ENCODE results near the gene GCNT3.

GCNT3 gene

DNA sequence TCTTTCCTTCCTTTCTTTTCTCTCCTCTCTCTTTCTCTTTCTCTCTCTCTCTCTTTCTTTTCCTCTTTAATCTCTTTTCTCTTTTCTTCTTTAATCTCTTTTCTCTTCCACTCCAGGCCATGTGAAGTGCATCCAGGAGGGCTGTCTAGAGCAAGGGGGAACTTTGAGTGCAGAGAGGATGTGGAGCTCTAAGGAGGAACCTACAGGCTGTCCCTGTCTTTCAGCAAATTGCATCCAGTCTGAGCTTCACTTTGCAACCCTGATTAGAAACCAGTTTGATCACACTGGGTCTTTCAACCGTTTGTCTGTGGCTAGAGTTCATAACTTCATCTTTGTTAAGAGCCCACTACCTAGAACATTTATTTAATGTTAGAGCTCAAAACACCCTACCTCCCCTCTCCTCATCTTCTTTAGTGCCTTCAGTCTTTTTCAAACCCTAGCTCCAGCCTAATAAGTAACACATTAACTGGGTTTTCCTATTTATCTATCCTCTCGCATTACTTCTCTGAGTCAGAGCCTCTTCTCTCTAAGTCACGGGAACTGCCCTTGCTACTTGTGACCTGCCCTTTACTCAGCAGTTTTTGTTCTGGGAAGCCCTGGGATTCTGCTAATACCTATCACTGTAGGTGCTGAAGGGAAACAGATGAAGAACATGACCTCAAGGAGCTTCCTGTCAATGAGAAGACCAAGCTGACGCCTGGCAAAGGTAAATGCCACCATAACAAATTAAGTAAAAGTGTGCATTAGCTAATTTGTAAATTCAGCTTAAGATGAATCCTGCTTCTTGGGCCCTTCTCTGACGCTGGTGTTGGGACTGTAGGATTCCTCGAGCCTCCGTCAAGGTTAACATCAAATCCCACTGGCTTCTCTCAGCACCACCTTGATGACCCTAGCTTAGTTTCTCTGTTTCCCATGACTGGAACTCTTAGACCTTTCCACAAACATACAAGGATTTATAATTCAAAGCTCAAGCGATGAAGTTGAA, at the start of gene GCNT3:
GCNT3 (plus strand) TSS at position 508 of the 985 bp plus-strand sequence. CDS start 6,456 bp downstream, outside the sequence.
- DNase-seq = no peak

DNA sequence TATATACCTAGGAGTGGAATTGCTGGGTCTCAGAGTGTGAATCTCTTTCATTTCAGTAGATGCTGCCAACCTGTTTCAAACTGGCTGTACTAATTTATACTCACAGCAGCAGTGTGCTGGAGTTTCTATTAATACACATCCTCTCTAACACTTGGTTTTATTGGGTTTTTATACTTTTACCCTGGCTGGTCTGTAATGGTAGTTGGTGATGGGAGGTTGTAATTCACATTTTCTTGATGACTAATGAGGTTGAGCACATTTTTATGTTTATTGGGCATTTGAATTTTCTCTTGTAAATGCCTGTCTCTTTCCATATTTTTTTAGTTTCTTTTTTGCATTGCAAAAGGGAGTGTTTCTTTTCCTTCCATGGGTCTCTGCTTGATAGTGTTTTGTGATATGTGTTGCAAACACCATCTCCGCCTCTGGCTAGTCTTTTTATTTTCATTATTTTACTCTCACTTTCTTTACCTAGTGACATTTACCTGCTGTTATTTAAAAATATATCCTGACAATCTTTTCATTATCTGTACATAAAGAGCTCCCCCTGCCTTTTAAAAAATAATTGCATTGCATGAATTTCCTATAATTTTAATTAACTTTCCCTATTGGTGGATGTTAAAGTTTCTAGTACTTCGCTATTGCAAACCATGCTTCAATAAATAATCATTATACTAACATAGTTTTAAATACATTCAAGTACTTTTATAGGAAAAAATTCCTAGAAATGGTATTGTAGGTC, 49.0 kb upstream of the GCNT3 start:
- no peak for DNase-seq

DNA sequence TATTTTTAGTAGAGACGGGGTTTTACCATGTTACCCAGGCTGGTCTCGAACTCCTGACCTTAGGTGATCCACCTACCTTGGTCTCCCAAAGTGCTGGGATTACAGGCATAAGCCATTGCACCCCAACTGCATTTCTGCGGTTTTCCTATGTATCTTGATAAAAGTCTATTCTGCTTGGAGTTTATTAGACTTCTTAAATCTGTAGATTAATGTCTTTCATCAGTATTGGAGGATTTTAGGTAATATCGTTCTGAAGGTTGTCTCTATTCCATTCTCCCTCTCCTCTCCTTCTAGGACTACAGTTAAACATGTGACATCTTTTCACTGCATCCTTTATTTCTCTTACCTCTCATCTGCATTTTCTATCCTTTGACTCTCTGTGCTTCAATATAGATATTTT, 46.3 kb upstream of the GCNT3 start:
- no peak for DNase-seq

DNA sequence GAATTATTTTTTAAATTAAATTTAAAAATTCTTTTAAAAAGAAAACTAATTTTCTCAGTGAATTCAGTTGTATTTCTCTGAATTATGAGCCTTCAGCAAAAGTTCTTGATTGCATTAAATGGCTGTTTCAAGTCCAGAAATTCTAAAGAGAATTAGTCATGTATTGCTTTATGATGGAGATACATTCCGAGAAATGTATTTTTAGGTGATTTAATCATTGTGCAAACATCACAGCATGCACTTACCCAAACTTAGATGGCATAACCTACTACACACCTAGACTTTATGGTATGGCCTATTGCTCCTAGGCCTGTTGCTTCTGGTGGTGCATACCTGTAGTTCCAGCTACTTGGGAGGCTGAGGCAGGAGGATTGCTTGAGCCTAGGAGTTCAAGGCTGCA, 44.3 kb upstream of the GCNT3 start:
- no peak for DNase-seq

- DNase-seq = no peak
Measured at GRCh38 chr15:59569477-59569876, 42.1 kb upstream of the GCNT3 start.

GRCh38 chr15:59570315-59570714, 41.3 kb upstream of the GCNT3 start:
- no peak for DNase-seq

DNA sequence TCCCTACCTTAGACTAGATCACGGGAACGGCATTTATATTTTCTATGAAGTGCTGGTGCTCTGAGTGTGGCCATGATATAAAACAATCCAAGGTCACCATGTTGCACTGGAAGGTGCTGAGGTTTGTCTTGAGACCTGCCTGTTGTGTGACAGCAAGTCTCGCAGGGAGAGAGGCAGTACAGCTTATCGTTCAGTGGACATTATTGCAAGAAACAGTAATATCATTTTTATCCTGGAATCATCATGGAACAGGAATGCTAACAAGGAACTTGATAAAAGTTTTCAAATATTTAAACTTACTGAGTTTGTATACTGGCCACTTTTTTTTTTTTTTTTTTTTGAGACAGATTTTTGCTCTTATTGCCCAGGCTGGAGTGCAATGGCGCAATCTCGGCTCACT, 40.0 kb upstream of the GCNT3 start:
- DNase-seq = no peak

GRCh38 chr15:59583088-59583487, 28.5 kb upstream of the GCNT3 start:
- no peak for DNase-seq

DNA sequence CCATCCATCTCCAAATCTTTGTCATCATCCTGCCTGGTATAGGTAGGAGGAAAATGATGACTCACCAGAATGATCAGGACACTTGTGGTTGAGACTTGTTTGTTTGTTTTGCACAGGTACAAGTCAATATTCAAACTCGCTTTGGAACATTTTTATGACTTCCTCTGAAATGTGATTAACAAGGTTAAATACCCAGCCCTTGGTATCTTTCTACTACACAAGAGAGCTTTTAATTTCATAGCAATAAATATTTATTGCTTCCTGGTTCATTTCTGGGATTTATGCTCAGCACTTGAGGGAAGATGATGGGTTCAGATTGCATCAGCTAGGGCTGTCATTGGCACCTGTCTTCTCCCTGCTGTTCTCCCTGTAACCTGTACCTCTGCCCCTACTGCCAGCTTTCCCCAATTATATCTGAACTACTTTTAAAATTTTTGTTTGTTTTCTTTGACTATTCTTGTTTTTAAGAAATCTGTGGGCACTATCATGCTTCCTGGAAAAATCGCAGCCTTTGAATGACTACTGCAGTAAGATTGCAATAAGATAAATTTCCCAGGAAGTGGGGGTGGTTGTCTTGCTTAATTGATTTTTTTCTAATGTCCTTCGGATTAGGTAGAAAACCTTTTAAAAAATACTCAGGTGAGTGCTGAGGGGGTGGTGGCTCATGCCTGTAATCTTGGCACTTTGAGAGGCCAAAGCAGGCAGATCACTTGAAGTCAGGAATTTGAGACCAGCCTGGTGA, 24.3 kb upstream of the GCNT3 start:
- DNase-seq = no peak

DNA sequence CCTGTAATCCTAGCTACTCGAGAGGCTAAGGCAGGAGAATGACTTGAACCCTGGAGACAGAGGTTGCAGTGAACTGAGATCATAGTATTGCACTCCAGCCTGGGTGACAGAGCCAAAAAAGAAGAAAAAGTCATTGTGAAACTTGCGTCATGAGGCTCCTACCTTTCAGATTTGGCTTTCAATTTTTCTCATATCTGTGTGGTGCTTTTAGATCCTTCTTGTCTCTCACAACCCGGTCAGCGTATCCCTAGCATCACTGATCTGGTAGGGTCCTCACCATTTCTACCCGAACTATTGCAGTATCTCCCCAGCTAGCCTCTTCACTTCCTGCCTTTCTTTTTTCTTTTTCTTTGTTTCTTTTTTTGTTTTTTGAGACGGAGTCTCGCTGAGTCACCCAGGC, 21.6 kb upstream of the GCNT3 start:
- DNase-seq = no peak

GRCh38 chr15:59591356-59591755, 20.2 kb upstream of the GCNT3 start:
- DNase-seq = no peak

DNA sequence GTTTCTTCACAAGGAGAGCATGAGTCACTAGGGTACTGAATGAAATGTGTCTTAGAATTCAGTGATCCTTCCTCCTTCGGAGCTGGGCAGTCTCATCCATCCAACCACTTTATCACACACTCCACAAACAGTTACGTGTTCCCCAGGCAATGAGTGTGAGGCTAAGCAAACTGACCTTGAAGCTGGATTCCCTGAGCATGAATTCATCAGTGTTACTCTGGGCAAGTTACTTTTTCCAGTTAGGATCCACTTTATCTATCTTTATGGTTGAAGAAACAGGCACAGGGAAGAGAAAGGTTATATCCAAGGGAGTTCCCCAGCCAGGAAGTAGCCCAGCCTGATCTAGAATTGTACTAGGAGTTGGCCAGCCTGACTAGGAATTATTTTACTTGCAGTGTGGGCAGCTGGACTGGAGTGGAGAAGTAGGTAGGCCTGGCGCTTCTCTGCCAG, 17.1 kb upstream of the GCNT3 start:
- no peak for DNase-seq

DNA sequence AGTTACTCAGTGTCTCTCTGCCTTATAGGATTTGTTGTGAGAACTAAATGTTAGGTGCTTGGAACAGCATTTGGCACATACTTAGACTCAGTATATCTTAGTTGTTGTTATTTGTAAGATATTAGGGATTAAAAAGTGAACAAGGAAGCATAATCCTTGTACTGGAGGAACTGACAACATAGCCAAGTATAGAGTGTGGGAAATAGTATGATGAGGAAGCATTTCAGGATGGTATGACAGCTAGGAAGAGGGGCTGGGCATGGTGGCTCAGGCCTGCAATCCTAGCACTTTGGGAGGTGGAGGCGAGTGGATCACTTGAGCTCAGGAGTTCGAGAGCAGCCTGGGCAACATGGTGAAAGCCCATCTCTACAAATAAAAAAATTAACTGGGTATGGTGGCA, 16.6 kb upstream of the GCNT3 start:
- no peak for DNase-seq

- DNase-seq = no peak
Measured at GRCh38 chr15:59595434-59595915, 16.1 kb upstream of the GCNT3 start.

DNA sequence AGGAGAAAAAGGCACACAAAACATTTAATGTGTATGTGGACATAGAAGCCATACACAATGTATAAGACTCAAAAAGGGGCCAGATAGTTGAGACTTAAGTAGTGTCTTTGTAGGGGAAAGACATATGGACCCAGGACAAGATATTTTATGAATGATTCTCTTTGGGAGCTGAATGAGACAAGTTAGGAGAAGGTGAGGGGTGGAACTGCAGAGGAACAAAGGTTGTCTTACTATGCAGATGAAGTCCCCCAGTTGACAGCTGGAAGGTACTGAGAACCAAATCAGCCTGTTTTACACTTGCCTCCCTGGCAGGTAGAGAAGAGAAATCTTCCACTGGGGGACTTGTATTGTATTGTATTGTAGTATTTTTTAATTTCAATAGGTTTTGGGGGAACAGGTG, 14.9 kb upstream of the GCNT3 start:
- no peak for DNase-seq

DNA sequence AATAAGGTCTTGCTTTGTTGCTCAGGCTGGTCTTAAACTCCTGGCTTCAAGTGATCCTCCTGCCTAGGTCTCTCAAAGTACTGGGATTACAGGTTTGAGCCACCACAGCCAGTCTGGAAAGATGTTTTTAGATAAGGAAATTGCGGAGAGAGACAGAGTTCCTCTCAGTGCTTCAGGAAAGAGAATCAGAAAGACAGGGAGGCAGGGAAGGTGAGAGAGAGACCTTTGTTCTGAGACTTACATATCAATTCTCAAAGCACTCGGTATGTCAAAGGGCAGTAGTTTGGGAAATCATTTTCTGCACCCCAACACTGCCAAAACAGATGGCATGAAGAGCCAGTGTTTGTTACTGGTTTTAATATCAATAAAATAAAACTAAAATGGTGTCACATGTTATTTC, 13.1 kb upstream of the GCNT3 start:
- DNase-seq = no peak

DNA sequence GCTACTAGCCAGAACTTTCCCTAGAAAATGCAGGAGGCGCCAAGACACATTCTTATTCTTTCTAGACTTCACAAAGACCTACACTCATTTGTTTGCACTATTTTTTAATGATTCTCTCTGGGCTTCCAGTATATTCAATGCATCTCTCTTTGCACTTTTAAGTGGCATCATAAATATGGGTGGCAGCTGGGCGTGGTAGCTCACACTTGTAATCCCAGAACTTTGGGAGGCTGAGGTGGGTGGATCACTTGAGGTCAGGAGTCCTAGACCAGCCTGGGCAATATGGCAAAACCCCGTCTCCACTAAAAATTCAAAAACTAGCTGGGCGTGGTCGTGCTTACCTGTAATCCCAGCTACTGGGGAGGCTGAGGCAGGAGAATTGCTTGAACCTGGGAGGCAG, 5.6 kb upstream of the GCNT3 start:
- DNase-seq = no peak

DNA sequence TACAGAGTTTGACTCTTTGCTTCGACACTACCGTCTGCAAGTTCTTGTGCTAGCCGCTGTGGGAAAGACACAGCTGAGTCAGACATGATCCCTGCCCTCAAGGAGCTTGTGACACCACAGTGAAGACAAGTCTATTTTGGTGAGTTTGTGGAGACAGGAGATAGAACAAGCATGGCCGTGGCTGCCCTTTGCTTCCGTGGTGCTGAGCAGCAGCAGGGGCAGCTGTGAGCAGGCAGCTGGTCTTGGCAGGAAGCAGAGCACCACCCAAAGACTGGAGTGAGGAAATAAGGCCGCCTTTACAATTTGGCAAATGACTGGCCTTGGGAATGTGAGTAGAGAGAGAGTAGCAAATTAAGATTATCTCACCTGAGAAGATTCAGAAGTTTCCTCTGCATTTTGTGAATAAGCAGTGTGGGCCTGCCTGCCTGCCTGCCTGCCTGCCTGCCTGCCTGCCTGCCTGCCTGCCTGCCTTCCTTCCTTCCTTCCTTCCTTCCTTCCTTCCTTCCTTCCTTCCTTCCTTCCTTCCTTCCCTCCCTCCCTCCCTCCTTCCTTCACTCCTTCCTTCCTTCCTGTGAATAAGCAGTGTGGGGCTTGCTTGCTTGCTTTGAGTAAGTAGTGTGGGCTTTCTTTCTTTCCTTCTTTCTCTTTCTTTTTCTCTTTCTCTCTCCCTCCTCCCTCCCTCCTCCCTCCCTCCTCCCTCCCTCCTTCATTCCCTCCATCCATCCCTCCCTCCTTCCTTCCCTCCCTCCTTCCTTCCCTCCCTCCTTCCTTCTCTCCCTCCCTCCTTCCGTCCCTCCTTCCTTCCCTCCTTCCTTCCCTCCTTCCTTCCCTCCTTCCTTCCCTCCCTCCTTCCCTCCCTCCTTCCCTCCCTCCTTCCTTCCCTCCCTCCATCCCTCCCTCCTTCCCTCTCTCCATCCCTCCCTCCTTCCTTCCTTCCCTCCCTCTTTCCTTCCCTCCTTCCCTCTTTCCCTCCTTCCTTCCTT, 1.6 kb upstream of the GCNT3 start:
- DNase-seq = no peak

DNA sequence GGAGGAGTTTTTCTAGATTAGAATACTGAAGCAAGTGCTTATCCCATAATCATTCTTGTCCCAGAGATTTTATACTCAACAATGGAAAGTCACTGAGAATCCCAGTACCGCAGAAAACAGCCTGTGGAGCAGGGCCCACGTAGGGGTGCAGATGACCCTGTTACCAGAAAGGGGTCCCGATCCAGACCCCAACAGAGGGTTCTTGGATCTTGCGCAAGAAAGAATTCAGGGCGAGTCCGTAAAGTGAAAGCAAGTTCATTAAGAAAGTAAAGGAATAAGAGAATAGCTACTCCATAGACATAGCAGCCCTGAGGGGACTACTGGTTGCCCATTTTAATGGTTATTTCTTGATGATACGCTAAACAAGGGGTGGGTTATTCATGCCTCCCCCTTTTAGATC, 2.6 kb downstream of the GCNT3 start:
- DNase-seq = no peak

- no peak for DNase-seq
Measured at GRCh38 chr15:59615661-59616060, 4.1 kb downstream of the GCNT3 start.

GRCh38 chr15:59616379-59616778, 4.8 kb downstream of the GCNT3 start:
- no peak for DNase-seq

- no peak for DNase-seq
Measured at GRCh38 chr15:59618406-59618805, 6.8 kb downstream of the GCNT3 start.
